CD14-positive monocyte (primary cell): ENCODE results near the gene UST. TPM values are rescaled to one million over a fixed set of nuclear protein-coding genes. Genes with fewer than 3 reads are reported as not detected.

Source experiments
- DNase-seq, 3 donors: peaks; one replicate each; pipeline ENCODE4 v3.0.0-alpha.2; 2011 to 2022
- H2AFZ ChIP-seq: 2 replicates; pipeline ENCODE4 v1.6.0; 2012; ENCODE audit warnings: mild to moderate bottlenecking, low read depth, low read length, inconsistent platforms; ENCODE audit not compliant: insufficient read depth, poor library complexity, severe bottlenecking
- H3K27ac ChIP-seq, 2 donors: 1 replicate in 1 of 2; 2 replicates in 1 of 2; pipeline ENCODE4 v1.5.1; 2012 to 2013; ENCODE audit warnings: low read length in 2 of 2, control low read depth in 1 of 2, inconsistent platforms in 1 of 2, low read depth in 1 of 2, mild to moderate bottlenecking in 1 of 2
- H3K27me3 ChIP-seq, 2 donors: one replicate each; pipeline versions ENCODE4 v1.6.0 to v1.6.1; 2011 to 2013; ENCODE audit warnings: low read length in 2 of 2; ENCODE audit not compliant: control insufficient read depth in 2 of 2, insufficient read depth in 2 of 2
- H3K36me3 ChIP-seq, 2 donors: replicated peaks in 1 of 2; 1 replicate in 1 of 2; 2 replicates in 1 of 2; pipeline versions ENCODE4 v1.5.1 to v1.6.1; 2012 to 2013; ENCODE audit warnings: low read length in 2 of 2, control low read depth in 1 of 2, inconsistent platforms in 1 of 2, mild to moderate bottlenecking in 1 of 2; ENCODE audit not compliant: insufficient read depth in 2 of 2, control insufficient read depth in 1 of 2
- H3K4me1 ChIP-seq, 2 donors: 1 replicate in 1 of 2; 2 replicates in 1 of 2; pipeline versions ENCODE4 v1.5.1 to v1.6.1; 2012 to 2013; ENCODE audit warnings: low read length in 2 of 2, control low read depth in 1 of 2, inconsistent platforms in 1 of 2, mild to moderate bottlenecking in 1 of 2, moderate library complexity in 1 of 2; ENCODE audit not compliant: insufficient read depth in 2 of 2, control insufficient read depth in 1 of 2
- H3K4me2 ChIP-seq: replicated peaks from 2 replicates; pipeline ENCODE3; 2012; ENCODE audit warnings: low read length, moderate library complexity, mild to moderate bottlenecking; ENCODE audit not compliant: poor library complexity, severe bottlenecking; ENCODE audit errors: extremely low read depth
- H3K4me3 ChIP-seq, 3 experiments: fragments of 200-600 bp in 1 of 3; sonication (generic) in 1 of 3; replicated peaks in 1 of 3; 1 replicate in 2 of 3; 2 replicates in 1 of 3; pipeline ENCODE4 v1.5.1; 2011 to 2013; ENCODE audit warnings: low read length in 3 of 3, mild to moderate bottlenecking in 3 of 3, control low read depth in 2 of 3, low read depth in 2 of 3, inconsistent platforms in 1 of 3, moderate library complexity in 1 of 3
- H3K79me2 ChIP-seq: 2 replicates; pipeline ENCODE4 v1.6.0; 2012; ENCODE audit warnings: mild to moderate bottlenecking, control low read depth, inconsistent platforms, low read length, moderate library complexity; ENCODE audit not compliant: insufficient read depth
- H3K9ac ChIP-seq: 2 replicates; pipeline ENCODE4 v1.6.0; 2017; ENCODE audit warnings: low read length, mild to moderate bottlenecking; ENCODE audit not compliant: insufficient read depth, poor library complexity, severe bottlenecking
- H3K9me3 ChIP-seq, 2 donors: replicated peaks in 1 of 2; 1 replicate in 1 of 2; 2 replicates in 1 of 2; pipeline versions ENCODE4 v1.5.1 to v1.6.1; 2012 to 2013; ENCODE audit warnings: low read length in 2 of 2, control low read depth in 1 of 2; ENCODE audit not compliant: control insufficient read depth in 1 of 2, insufficient read depth in 1 of 2
- H4K20me1 ChIP-seq: 2 replicates; pipeline ENCODE4 v1.6.0; 2012; ENCODE audit warnings: mild to moderate bottlenecking, low read length, control low read depth, moderate library complexity; ENCODE audit not compliant: insufficient read depth
- H3K27ac Mint-ChIP-seq, 7 donors: one replicate each; pipeline ENCODE4 v1.8.0; 2020; ENCODE audit warnings: mild to moderate bottlenecking in 7 of 7, mixed read lengths in 7 of 7, moderate library complexity in 6 of 7, inconsistent platforms in 2 of 7
- H3K27me3 Mint-ChIP-seq, 3 donors: one replicate each; pipeline ENCODE4 v1.8.0; 2021 to 2022; ENCODE audit warnings: low read depth in 3 of 3, mild to moderate bottlenecking in 3 of 3, mixed read lengths in 3 of 3, moderate library complexity in 3 of 3, inconsistent platforms in 1 of 3
- H3K36me3 Mint-ChIP-seq, 2 donors: one replicate each; pipeline ENCODE4 v1.8.0; 2020; ENCODE audit warnings: mixed read lengths in 2 of 2, inconsistent platforms in 1 of 2, mild to moderate bottlenecking in 1 of 2
- H3K4me1 Mint-ChIP-seq: one replicate; pipeline ENCODE4 v1.8.0; 2020; ENCODE audit warnings: mild to moderate bottlenecking, mixed read lengths
- H3K4me3 Mint-ChIP-seq, 2 donors: one replicate each; pipeline ENCODE4 v1.8.0; 2020; ENCODE audit warnings: mild to moderate bottlenecking in 2 of 2, mixed read lengths in 2 of 2, moderate library complexity in 1 of 2
- H3K9me3 Mint-ChIP-seq, 7 donors: one replicate each; pipeline ENCODE4 v1.8.0; 2020 to 2022; ENCODE audit warnings: mixed read lengths in 7 of 7, mild to moderate bottlenecking in 6 of 7, moderate library complexity in 6 of 7, inconsistent platforms in 2 of 7
- WGBS: methylation state at CpG from one replicate; pipeline ENCODE4 v1.1.5; 2013; ENCODE audit warnings: missing lambda C conversion rate; ENCODE audit not compliant: insufficient coverage; 5-methylcytosine and 5-hydroxymethylcytosine counted together
- intact Hi-C, 2 donors: fragments of 100-400 bp; cut with micrococcal nuclease; formaldehyde crosslinking; loops; one replicate each; pipeline versions ENCODE4 v1.15.0 to v1.15.1; 2023
- polyA plus RNA-seq, 3 donors: library from polyadenylated mRNA; depleted of rRNA in 1 of 3; unstranded in 2 of 3; stranded (reverse) in 1 of 3; fragments of 300-500 nt in 2 of 3; fragments of >200 nt in 1 of 3; fragmentation: Illumina TruSeq in 2 of 3; gene quantifications; 1 replicate in 2 of 3; 2 replicates in 1 of 3; pipeline ENCODE4 v1.2.3, GENCODE V29; 2012 to 2021
- TF ChIP-seq, protein P1 (sequence below): fragments of 200-600 bp; IDR thresholded peaks from one replicate; pipeline ENCODE4 v1.8.0; 2022; ENCODE audit warnings: antibody characterized with exemption, mild to moderate bottlenecking

The UST gene
- polyA plus RNA-seq, 3 donors: 0.33 to 0.53 (median 0.48) TPM

- Mint-ChIP-seq H3K4me3 (no peak overlapping the region), H3K27ac (no peak overlapping the region), H3K4me1 (no peaks in the 10 kb centered on the region), H3K27me3 (peaks cover 0 to 2% (median 1%) of the 10 kb centered on the region in 3 donors), H3K36me3 (no peaks in the 10 kb centered on the region), H3K9me3 (peaks cover 0 to 12% (median 8%) of the 10 kb centered on the region in 7 donors)
- no peaks in the 10 kb centered on the region for H4K20me1 ChIP-seq
- intact Hi-C loops: no loop called here
- H3K9ac ChIP-seq: no peak overlapping the region
- TF ChIP-seq, protein P1, sequence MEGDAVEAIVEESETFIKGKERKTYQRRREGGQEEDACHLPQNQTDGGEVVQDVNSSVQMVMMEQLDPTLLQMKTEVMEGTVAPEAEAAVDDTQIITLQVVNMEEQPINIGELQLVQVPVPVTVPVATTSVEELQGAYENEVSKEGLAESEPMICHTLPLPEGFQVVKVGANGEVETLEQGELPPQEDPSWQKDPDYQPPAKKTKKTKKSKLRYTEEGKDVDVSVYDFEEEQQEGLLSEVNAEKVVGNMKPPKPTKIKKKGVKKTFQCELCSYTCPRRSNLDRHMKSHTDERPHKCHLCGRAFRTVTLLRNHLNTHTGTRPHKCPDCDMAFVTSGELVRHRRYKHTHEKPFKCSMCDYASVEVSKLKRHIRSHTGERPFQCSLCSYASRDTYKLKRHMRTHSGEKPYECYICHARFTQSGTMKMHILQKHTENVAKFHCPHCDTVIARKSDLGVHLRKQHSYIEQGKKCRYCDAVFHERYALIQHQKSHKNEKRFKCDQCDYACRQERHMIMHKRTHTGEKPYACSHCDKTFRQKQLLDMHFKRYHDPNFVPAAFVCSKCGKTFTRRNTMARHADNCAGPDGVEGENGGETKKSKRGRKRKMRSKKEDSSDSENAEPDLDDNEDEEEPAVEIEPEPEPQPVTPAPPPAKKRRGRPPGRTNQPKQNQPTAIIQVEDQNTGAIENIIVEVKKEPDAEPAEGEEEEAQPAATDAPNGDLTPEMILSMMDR: no peak
- no peaks in the 10 kb centered on the region for H3K79me2 ChIP-seq
- H3K9me3 ChIP-seq: peaks cover 0 to 4% of the 10 kb centered on the region in 2 donors
- H3K27me3 ChIP-seq: no peaks in the 10 kb centered on the region
- no peak overlapping the region for H3K4me3 ChIP-seq
- no peak overlapping the region for H3K4me2 ChIP-seq
- no peaks in the 10 kb centered on the region for H3K4me1 ChIP-seq
- DNase-seq: no peak
- H2AFZ ChIP-seq: no peak overlapping the region
- H3K36me3 ChIP-seq: no peaks in the 10 kb centered on the region
- WGBS: no CpG with 5 or more reads among the region's 1 CpG
- no peak overlapping the region for H3K27ac ChIP-seq
These were observed 38.1 kb upstream of the UST start for GRCh38 chr6:148708707-148709106.

DNA sequence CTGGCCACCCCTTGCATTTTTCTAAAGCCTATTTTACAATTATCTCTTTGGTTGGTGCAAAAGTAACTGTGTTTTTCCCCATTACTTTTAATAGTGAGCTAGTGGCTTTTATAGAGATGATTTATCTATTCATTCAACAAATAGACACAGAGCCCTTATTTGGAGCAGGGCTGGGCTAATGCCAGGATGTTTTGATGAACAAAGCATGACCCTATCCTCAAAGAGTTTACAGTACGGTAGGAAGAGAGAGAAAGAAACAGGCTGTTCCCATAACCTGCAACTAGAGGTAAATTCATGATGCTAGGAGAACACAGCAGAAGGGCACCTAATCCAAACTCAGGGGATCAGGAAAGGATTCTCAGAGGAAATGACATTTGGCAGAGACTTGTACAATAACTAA, 37.3 kb upstream of the UST start:
- TF ChIP-seq, protein P1: no peak
- no peaks in the 10 kb centered on the region for H4K20me1 ChIP-seq
- peaks cover 0 to 4% of the 10 kb centered on the region in 2 donors for H3K9me3 ChIP-seq
- Mint-ChIP-seq H3K4me1 (no peaks in the 10 kb centered on the region), H3K4me3 (no peak overlapping the region), H3K27me3 (peaks cover 0 to 2% (median 1%) of the 10 kb centered on the region in 3 donors), H3K9me3 (peaks cover 0 to 13% (median 12%) of the 10 kb centered on the region in 7 donors), H3K27ac (no peak overlapping the region), H3K36me3 (no peaks in the 10 kb centered on the region)
- no peak overlapping the region for H3K4me3 ChIP-seq
- H3K27ac ChIP-seq: no peak overlapping the region
- H3K4me1 ChIP-seq: no peaks in the 10 kb centered on the region
- no CpG with 5 or more reads among the region's 1 CpG for WGBS
- H3K36me3 ChIP-seq: no peaks in the 10 kb centered on the region
- no peak overlapping the region for H2AFZ ChIP-seq
- intact Hi-C loops: no loop called here
- H3K79me2 ChIP-seq: no peaks in the 10 kb centered on the region
- DNase-seq: no peak
- no peaks in the 10 kb centered on the region for H3K27me3 ChIP-seq
- H3K4me2 ChIP-seq: no peak overlapping the region
- H3K9ac ChIP-seq: no peak overlapping the region
